CD14-positive monocyte (primary cell): ENCODE measurements around the gene ARMC9. TPM values are rescaled to one million over a fixed set of nuclear protein-coding genes. Genes with fewer than 3 reads are reported as not detected.

Source experiments
- DNase-seq, 3 donors: peaks; one replicate each; pipeline ENCODE4 v3.0.0-alpha.2; 2011 to 2022
- H2AFZ ChIP-seq: 2 replicates; pipeline ENCODE4 v1.6.0; 2012; ENCODE audit warnings: mild to moderate bottlenecking, low read depth, low read length, inconsistent platforms; ENCODE audit not compliant: insufficient read depth, poor library complexity, severe bottlenecking
- H3K27ac ChIP-seq, 2 donors: 1 replicate in 1 of 2; 2 replicates in 1 of 2; pipeline ENCODE4 v1.5.1; 2012 to 2013; ENCODE audit warnings: low read length in 2 of 2, control low read depth in 1 of 2, inconsistent platforms in 1 of 2, low read depth in 1 of 2, mild to moderate bottlenecking in 1 of 2
- H3K27me3 ChIP-seq, 2 donors: one replicate each; pipeline versions ENCODE4 v1.6.0 to v1.6.1; 2011 to 2013; ENCODE audit warnings: low read length in 2 of 2; ENCODE audit not compliant: control insufficient read depth in 2 of 2, insufficient read depth in 2 of 2
- H3K36me3 ChIP-seq, 2 donors: replicated peaks in 1 of 2; 1 replicate in 1 of 2; 2 replicates in 1 of 2; pipeline versions ENCODE4 v1.5.1 to v1.6.1; 2012 to 2013; ENCODE audit warnings: low read length in 2 of 2, control low read depth in 1 of 2, inconsistent platforms in 1 of 2, mild to moderate bottlenecking in 1 of 2; ENCODE audit not compliant: insufficient read depth in 2 of 2, control insufficient read depth in 1 of 2
- H3K4me1 ChIP-seq, 2 donors: 1 replicate in 1 of 2; 2 replicates in 1 of 2; pipeline versions ENCODE4 v1.5.1 to v1.6.1; 2012 to 2013; ENCODE audit warnings: low read length in 2 of 2, control low read depth in 1 of 2, inconsistent platforms in 1 of 2, mild to moderate bottlenecking in 1 of 2, moderate library complexity in 1 of 2; ENCODE audit not compliant: insufficient read depth in 2 of 2, control insufficient read depth in 1 of 2
- H3K4me2 ChIP-seq: replicated peaks from 2 replicates; pipeline ENCODE3; 2012; ENCODE audit warnings: low read length, moderate library complexity, mild to moderate bottlenecking; ENCODE audit not compliant: poor library complexity, severe bottlenecking; ENCODE audit errors: extremely low read depth
- H3K4me3 ChIP-seq, 3 experiments: fragments of 200-600 bp in 1 of 3; sonication (generic) in 1 of 3; replicated peaks in 1 of 3; 1 replicate in 2 of 3; 2 replicates in 1 of 3; pipeline ENCODE4 v1.5.1; 2011 to 2013; ENCODE audit warnings: low read length in 3 of 3, mild to moderate bottlenecking in 3 of 3, control low read depth in 2 of 3, low read depth in 2 of 3, inconsistent platforms in 1 of 3, moderate library complexity in 1 of 3
- H3K79me2 ChIP-seq: 2 replicates; pipeline ENCODE4 v1.6.0; 2012; ENCODE audit warnings: mild to moderate bottlenecking, control low read depth, inconsistent platforms, low read length, moderate library complexity; ENCODE audit not compliant: insufficient read depth
- H3K9ac ChIP-seq: 2 replicates; pipeline ENCODE4 v1.6.0; 2017; ENCODE audit warnings: low read length, mild to moderate bottlenecking; ENCODE audit not compliant: insufficient read depth, poor library complexity, severe bottlenecking
- H3K9me3 ChIP-seq, 2 donors: replicated peaks in 1 of 2; 1 replicate in 1 of 2; 2 replicates in 1 of 2; pipeline versions ENCODE4 v1.5.1 to v1.6.1; 2012 to 2013; ENCODE audit warnings: low read length in 2 of 2, control low read depth in 1 of 2; ENCODE audit not compliant: control insufficient read depth in 1 of 2, insufficient read depth in 1 of 2
- H4K20me1 ChIP-seq: 2 replicates; pipeline ENCODE4 v1.6.0; 2012; ENCODE audit warnings: mild to moderate bottlenecking, low read length, control low read depth, moderate library complexity; ENCODE audit not compliant: insufficient read depth
- H3K27ac Mint-ChIP-seq, 7 donors: one replicate each; pipeline ENCODE4 v1.8.0; 2020; ENCODE audit warnings: mild to moderate bottlenecking in 7 of 7, mixed read lengths in 7 of 7, moderate library complexity in 6 of 7, inconsistent platforms in 2 of 7
- H3K27me3 Mint-ChIP-seq, 3 donors: one replicate each; pipeline ENCODE4 v1.8.0; 2021 to 2022; ENCODE audit warnings: low read depth in 3 of 3, mild to moderate bottlenecking in 3 of 3, mixed read lengths in 3 of 3, moderate library complexity in 3 of 3, inconsistent platforms in 1 of 3
- H3K36me3 Mint-ChIP-seq, 2 donors: one replicate each; pipeline ENCODE4 v1.8.0; 2020; ENCODE audit warnings: mixed read lengths in 2 of 2, inconsistent platforms in 1 of 2, mild to moderate bottlenecking in 1 of 2
- H3K4me1 Mint-ChIP-seq: one replicate; pipeline ENCODE4 v1.8.0; 2020; ENCODE audit warnings: mild to moderate bottlenecking, mixed read lengths
- H3K4me3 Mint-ChIP-seq, 2 donors: one replicate each; pipeline ENCODE4 v1.8.0; 2020; ENCODE audit warnings: mild to moderate bottlenecking in 2 of 2, mixed read lengths in 2 of 2, moderate library complexity in 1 of 2
- H3K9me3 Mint-ChIP-seq, 7 donors: one replicate each; pipeline ENCODE4 v1.8.0; 2020 to 2022; ENCODE audit warnings: mixed read lengths in 7 of 7, mild to moderate bottlenecking in 6 of 7, moderate library complexity in 6 of 7, inconsistent platforms in 2 of 7
- WGBS: methylation state at CpG from one replicate; pipeline ENCODE4 v1.1.5; 2013; ENCODE audit warnings: missing lambda C conversion rate; ENCODE audit not compliant: insufficient coverage; 5-methylcytosine and 5-hydroxymethylcytosine counted together
- intact Hi-C, 2 donors: fragments of 100-400 bp; cut with micrococcal nuclease; formaldehyde crosslinking; loops; one replicate each; pipeline versions ENCODE4 v1.15.0 to v1.15.1; 2023
- polyA plus RNA-seq, 3 donors: library from polyadenylated mRNA; depleted of rRNA in 1 of 3; unstranded in 2 of 3; stranded (reverse) in 1 of 3; fragments of 300-500 nt in 2 of 3; fragments of >200 nt in 1 of 3; fragmentation: Illumina TruSeq in 2 of 3; gene quantifications; 1 replicate in 2 of 3; 2 replicates in 1 of 3; pipeline ENCODE4 v1.2.3, GENCODE V29; 2012 to 2021
- TF ChIP-seq, protein P1 (sequence below): fragments of 200-600 bp; IDR thresholded peaks from one replicate; pipeline ENCODE4 v1.8.0; 2022; ENCODE audit warnings: antibody characterized with exemption, mild to moderate bottlenecking

ARMC9 gene
- polyA plus RNA-seq, 3 donors: 0.07 to 0.27 TPM; not detected in 1

DNA sequence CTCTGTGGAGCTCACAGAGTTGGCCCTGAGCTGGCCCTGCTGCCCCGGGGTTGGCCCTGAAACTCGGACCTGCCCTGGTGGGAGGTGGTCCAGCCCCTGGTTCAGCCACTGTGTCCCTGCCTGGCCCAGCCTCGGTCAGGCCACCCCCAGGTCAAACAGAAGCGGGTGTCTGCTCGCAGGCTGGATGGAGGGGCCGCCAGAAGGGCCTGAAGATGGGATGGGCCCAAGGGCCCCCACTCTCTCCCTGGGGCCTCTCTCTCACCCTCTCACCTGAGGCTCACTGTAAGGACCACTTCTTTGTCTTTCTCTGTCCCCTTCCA is 172.0 kb downstream of the ARMC9 start:
- Histone ChIP-seq H3K27ac (no peak overlapping the region), H2AFZ (no peak overlapping the region), H3K36me3 (no peaks in the 10 kb centered on the region), H3K4me3 (no peak overlapping the region), H3K4me2 (no peak overlapping the region), H3K9ac (no peak overlapping the region), H3K79me2 (no peaks in the 10 kb centered on the region), H3K4me1 (no peaks in the 10 kb centered on the region), H3K9me3 (no peaks in the 10 kb centered on the region), H3K27me3 (no peaks in the 10 kb centered on the region), H4K20me1 (no peaks in the 10 kb centered on the region)
- TF ChIP-seq, protein P1, sequence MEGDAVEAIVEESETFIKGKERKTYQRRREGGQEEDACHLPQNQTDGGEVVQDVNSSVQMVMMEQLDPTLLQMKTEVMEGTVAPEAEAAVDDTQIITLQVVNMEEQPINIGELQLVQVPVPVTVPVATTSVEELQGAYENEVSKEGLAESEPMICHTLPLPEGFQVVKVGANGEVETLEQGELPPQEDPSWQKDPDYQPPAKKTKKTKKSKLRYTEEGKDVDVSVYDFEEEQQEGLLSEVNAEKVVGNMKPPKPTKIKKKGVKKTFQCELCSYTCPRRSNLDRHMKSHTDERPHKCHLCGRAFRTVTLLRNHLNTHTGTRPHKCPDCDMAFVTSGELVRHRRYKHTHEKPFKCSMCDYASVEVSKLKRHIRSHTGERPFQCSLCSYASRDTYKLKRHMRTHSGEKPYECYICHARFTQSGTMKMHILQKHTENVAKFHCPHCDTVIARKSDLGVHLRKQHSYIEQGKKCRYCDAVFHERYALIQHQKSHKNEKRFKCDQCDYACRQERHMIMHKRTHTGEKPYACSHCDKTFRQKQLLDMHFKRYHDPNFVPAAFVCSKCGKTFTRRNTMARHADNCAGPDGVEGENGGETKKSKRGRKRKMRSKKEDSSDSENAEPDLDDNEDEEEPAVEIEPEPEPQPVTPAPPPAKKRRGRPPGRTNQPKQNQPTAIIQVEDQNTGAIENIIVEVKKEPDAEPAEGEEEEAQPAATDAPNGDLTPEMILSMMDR: no peak
- Mint-ChIP-seq H3K4me3 (no peak overlapping the region), H3K4me1 (peaks cover 6% of the 10 kb centered on the region), H3K36me3 (no peaks in the 10 kb centered on the region), H3K27ac (no peak overlapping the region), H3K9me3 (no peaks in the 10 kb centered on the region), H3K27me3 (peaks cover 0 to 2% (median 1%) of the 10 kb centered on the region in 3 donors)
- intact Hi-C loops: no loop called here
- 94% methylated on average over 5 of the region's 6 CpGs for WGBS
- no peak for DNase-seq

DNA sequence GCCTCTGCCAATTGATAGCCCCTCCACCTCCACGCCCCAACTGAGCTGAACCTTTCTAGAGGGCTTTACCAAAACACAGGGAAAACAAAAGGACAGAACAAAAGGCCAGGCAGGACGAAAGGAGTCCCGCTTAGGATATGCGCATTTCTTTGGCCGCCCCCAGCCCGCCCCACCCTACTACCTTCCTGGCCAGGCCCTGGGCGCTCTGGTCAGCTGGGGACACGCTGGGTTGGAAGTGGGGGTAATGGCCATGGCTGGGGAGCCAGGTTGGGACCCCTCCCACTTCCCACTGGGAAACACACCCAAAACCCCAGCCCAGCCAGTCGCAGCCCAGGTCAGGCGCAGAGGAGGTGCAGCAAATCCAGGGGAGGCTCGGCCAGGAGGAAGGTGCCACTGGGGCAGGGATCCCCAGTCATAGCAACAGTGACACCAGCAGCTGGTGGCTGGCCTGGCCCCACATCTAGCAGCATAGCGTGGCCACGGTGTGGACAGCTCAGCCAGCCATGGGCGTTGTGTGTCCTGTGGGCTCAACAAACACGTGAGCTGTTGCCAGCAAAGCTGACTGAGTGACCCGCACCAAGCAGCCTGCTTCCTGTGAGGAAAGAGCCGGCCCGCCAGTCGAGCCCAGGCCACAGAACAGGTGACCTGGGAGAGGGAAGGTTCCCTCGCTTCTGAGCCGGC is 172.5 kb downstream of the ARMC9 start:
- Histone ChIP-seq H3K36me3 (no peaks in the 10 kb centered on the region), H3K4me3 (no peak overlapping the region), H3K4me1 (no peaks in the 10 kb centered on the region), H2AFZ (no peak overlapping the region), H3K27me3 (no peaks in the 10 kb centered on the region), H4K20me1 (no peaks in the 10 kb centered on the region), H3K79me2 (no peaks in the 10 kb centered on the region), H3K4me2 (no peak overlapping the region), H3K27ac (no peak overlapping the region), H3K9ac (no peak overlapping the region), H3K9me3 (no peaks in the 10 kb centered on the region)
- TF ChIP-seq, protein P1: no peak
- intact Hi-C loops: no loop called here
- Mint-ChIP-seq H3K27ac (no peak overlapping the region), H3K27me3 (peaks cover 0 to 2% (median 1%) of the 10 kb centered on the region in 3 donors), H3K4me1 (peaks cover 5% of the 10 kb centered on the region), H3K9me3 (no peaks in the 10 kb centered on the region), H3K4me3 (no peak overlapping the region), H3K36me3 (no peaks in the 10 kb centered on the region)
- 69% methylated on average over 14 of the region's 21 CpGs for WGBS
- no peak for DNase-seq
